OCI-LY1 (cell line): Measurements from ENCODE around the gene CTSC.
"Not testable (repeated sequence)": the region's sequence is repeated elsewhere in the genome, so short reads cannot be mapped to it uniquely, and the experiment has no call there.

Source experiments
- H2AFZ ChIP-seq: fragments of 200-600 bp; sonication (generic), shearing (Covaris generic); 2 replicates; pipeline ENCODE4 v1.6.0; 2014; ENCODE audit warnings: antibody characterized with exemption, mild to moderate bottlenecking, low read length
- H3F3A ChIP-seq: fragments of 200-600 bp; sonication (generic), shearing (Covaris generic); 2 replicates; pipeline ENCODE4 v1.6.0; 2014; ENCODE audit warnings: mild to moderate bottlenecking, antibody characterized with exemption, low read length, moderate library complexity; ENCODE audit not compliant: insufficient read depth
- H3K27ac ChIP-seq: fragments of 200-600 bp; sonication (generic); 2 replicates; pipeline ENCODE4 v1.5.1; 2014; ENCODE audit warnings: low read length, mixed run types, mild to moderate bottlenecking, low read depth; ENCODE audit not compliant: poor library complexity, severe bottlenecking
- H3K27me3 ChIP-seq: fragments of 200-600 bp; sonication (generic); 2 replicates; pipeline ENCODE4 v1.6.0; 2014; ENCODE audit warnings: antibody characterized with exemption, mild to moderate bottlenecking, low read length, moderate library complexity; ENCODE audit not compliant: insufficient read depth
- H3K36me3 ChIP-seq: fragments of 200-600 bp; sonication (generic); 2 replicates; pipeline ENCODE4 v1.6.1; 2014; ENCODE audit warnings: mild to moderate bottlenecking, antibody characterized with exemption, low read length, moderate library complexity, mixed read lengths; ENCODE audit not compliant: insufficient read depth
- H3K4me1 ChIP-seq: fragments of 200-600 bp; sonication (generic); 2 replicates; pipeline ENCODE4 v1.5.1; 2014; ENCODE audit warnings: mild to moderate bottlenecking, low read length, moderate library complexity; ENCODE audit not compliant: insufficient read depth, severe bottlenecking
- H3K4me2 ChIP-seq: fragments of 200-600 bp; sonication (generic), shearing (Covaris generic); 2 replicates; pipeline ENCODE4 v1.6.1; 2014; ENCODE audit warnings: low read length
- H3K4me3 ChIP-seq: fragments of 200-600 bp; sonication (generic); 2 replicates; pipeline ENCODE4 v1.5.1; 2014; ENCODE audit warnings: low read length, low read depth, mild to moderate bottlenecking, mixed read lengths; ENCODE audit not compliant: poor library complexity, severe bottlenecking
- H3K79me2 ChIP-seq: fragments of 200-600 bp; shearing (Covaris generic); 2 replicates; pipeline ENCODE4 v1.6.1; 2016; ENCODE audit warnings: mixed run types, low read length, mixed read lengths; ENCODE audit not compliant: insufficient read depth
- H3K9ac ChIP-seq: fragments of 200-600 bp; sonication (generic), shearing (Covaris generic); 2 replicates; pipeline ENCODE4 v1.6.1; 2014; ENCODE audit warnings: mild to moderate bottlenecking, low read length, mixed read lengths
- H3K9me2 ChIP-seq: fragments of 200-600 bp; sonication (generic), shearing (Covaris generic); 2 replicates; pipeline ENCODE4 v1.6.1; 2014; ENCODE audit warnings: low read depth, mild to moderate bottlenecking, low read length, mixed read lengths
- H3K9me3 ChIP-seq: fragments of 200-600 bp; shearing (Covaris generic); 2 replicates; pipeline ENCODE4 v1.6.1; 2014; ENCODE audit warnings: low read length, mixed read lengths
- H4K20me1 ChIP-seq: fragments of 200-600 bp; sonication (generic), shearing (Covaris generic); 2 replicates; pipeline ENCODE4 v1.6.0; 2016; ENCODE audit warnings: mild to moderate bottlenecking, low read length; ENCODE audit not compliant: insufficient read depth
- CTCF ChIP-seq: fragments of 200-600 bp; sonication (generic), shearing (Covaris generic); IDR thresholded peaks from 2 replicates; pipeline ENCODE4 v1.5.1; 2017; ENCODE audit warnings: mild to moderate bottlenecking, antibody characterized with exemption, low read length, moderate library complexity, mixed read lengths
- EZH2 ChIP-seq: fragments of 200-600 bp; sonication (generic), shearing (Covaris generic); IDR thresholded peaks from 2 replicates; pipeline ENCODE4 v1.8.0; 2017; ENCODE audit warnings: borderline replicate concordance, mixed run types, mild to moderate bottlenecking, antibody characterized with exemption, low read length, moderate library complexity, mixed read lengths

The CTSC gene

GRCh38 chr11:88327061-88327460 lies 10.5 kb downstream of the CTSC start:
- H3K79me2 ChIP-seq = no peaks in the 10 kb centered on the region

GRCh38 chr11:88326099-88326498 lies 11.4 kb downstream of the CTSC start:
- H3K27me3 ChIP-seq = no peaks in the 10 kb centered on the region
- H3K79me2 ChIP-seq = no peaks in the 10 kb centered on the region
- no peak overlapping the region for H3K9ac ChIP-seq
- TF ChIP-seq EZH2 (no peak), CTCF (no peak)
- no peaks in the 10 kb centered on the region for H3F3A ChIP-seq
- H3K36me3 ChIP-seq = peaks cover 97% of the 10 kb centered on the region
- no peak overlapping the region for H3K4me2 ChIP-seq
- H3K4me3 ChIP-seq = no peak overlapping the region
- no peaks in the 10 kb centered on the region for H3K9me2 ChIP-seq
- H2AFZ ChIP-seq = no peak overlapping the region
- H3K4me1 ChIP-seq = no peaks in the 10 kb centered on the region
- H3K27ac ChIP-seq = no peak overlapping the region
- no peaks in the 10 kb centered on the region for H4K20me1 ChIP-seq
- H3K9me3 ChIP-seq = no peaks in the 10 kb centered on the region

More at GRCh38 chr11:88327061-88327460, 10.5 kb downstream of the CTSC start:
- no peaks in the 10 kb centered on the region for H3K9me3 ChIP-seq
- H3K9me2 ChIP-seq = no peaks in the 10 kb centered on the region
- no peak for TF ChIP-seq CTCF
- TF ChIP-seq EZH2 = no peak
- no peak overlapping the region for H3K9ac ChIP-seq
- H3K4me2 ChIP-seq = no peak overlapping the region
- H3F3A ChIP-seq = no peaks in the 10 kb centered on the region
- no peaks in the 10 kb centered on the region for H3K27me3 ChIP-seq
- no peaks in the 10 kb centered on the region for H4K20me1 ChIP-seq
- H3K4me1 ChIP-seq = no peaks in the 10 kb centered on the region
- H3K36me3 ChIP-seq = peaks cover 97% of the 10 kb centered on the region
- no peak overlapping the region for H3K4me3 ChIP-seq
- H2AFZ ChIP-seq = no peak overlapping the region
- no peak overlapping the region for H3K27ac ChIP-seq

- no peaks in the 10 kb centered on the region for H3K9me2 ChIP-seq
- no peaks in the 10 kb centered on the region for H3K79me2 ChIP-seq
- no peak for TF ChIP-seq EZH2
- no peak for TF ChIP-seq CTCF
- no peaks in the 10 kb centered on the region for H3K4me1 ChIP-seq
- no peak overlapping the region for H3K9ac ChIP-seq
- H3K4me3 ChIP-seq = no peak overlapping the region
- no peak overlapping the region for H3K4me2 ChIP-seq
- H4K20me1 ChIP-seq = no peaks in the 10 kb centered on the region
- H3K27me3 ChIP-seq = no peaks in the 10 kb centered on the region
- no peak overlapping the region for H3K27ac ChIP-seq
- no peak overlapping the region for H2AFZ ChIP-seq
- H3F3A ChIP-seq = no peaks in the 10 kb centered on the region
- H3K9me3 ChIP-seq = no peaks in the 10 kb centered on the region
- peaks cover 93% of the 10 kb centered on the region for H3K36me3 ChIP-seq
Observed at GRCh38 chr11:88324562-88325345, 12.8 kb downstream of the CTSC start.

GRCh38 chr11:88322881-88323280 lies 14.7 kb downstream of the CTSC start:
- H3F3A ChIP-seq, H4K20me1 ChIP-seq, H3K9ac ChIP-seq, H2AFZ ChIP-seq, H3K9me2 ChIP-seq, H3K4me3 ChIP-seq, H3K79me2 ChIP-seq, H3K27ac ChIP-seq, H3K4me2 ChIP-seq, H3K9me3 ChIP-seq, H3K27me3 ChIP-seq, H3K4me1 ChIP-seq: not testable (repeated sequence)
- H3K36me3 ChIP-seq = peaks cover 74% of the 10 kb centered on the region

GRCh38 chr11:88321412-88321811 lies 16.1 kb downstream of the CTSC start:
- not testable (repeated sequence) for H3K4me1 ChIP-seq, H3K27ac ChIP-seq, H3K79me2 ChIP-seq, H4K20me1 ChIP-seq, H3K9me3 ChIP-seq, H3F3A ChIP-seq, H2AFZ ChIP-seq, H3K4me2 ChIP-seq, H3K9me2 ChIP-seq, H3K27me3 ChIP-seq, H3K9ac ChIP-seq, H3K4me3 ChIP-seq
- peaks cover 60% of the 10 kb centered on the region for H3K36me3 ChIP-seq
